HepG2 (cell line): ENCODE data around the gene NAPSA. TPM values are rescaled to one million over a fixed set of nuclear protein-coding genes. Genes with fewer than 3 reads are reported as not detected.

Source experiments
- DR1 ChIP-seq: sonication (generic); formaldehyde crosslinking; IDR thresholded peaks from 2 replicates; pipeline ENCODE4 v1.8.0; 2021; ENCODE audit warnings: mild to moderate bottlenecking, missing genetic modification reagents, inconsistent platforms
- HDAC2 ChIP-seq: sonication (generic); formaldehyde crosslinking; IDR thresholded peaks from 2 replicates; pipeline ENCODE4 v1.4.0; 2020; ENCODE audit warnings: missing genetic modification reagents
- HOXA9 ChIP-seq: sonication (generic); formaldehyde crosslinking; IDR thresholded peaks from 2 replicates; pipeline ENCODE4 v1.8.1; 2022; ENCODE audit warnings: missing genetic modification reagents, mild to moderate bottlenecking, moderate library complexity, borderline replicate concordance
- IRF2 ChIP-seq: IDR thresholded peaks from 2 replicates; pipeline ENCODE4 v1.6.1; 2018; ENCODE audit warnings: missing genetic modification reagents, missing compliant biosample characterization
- NFYB ChIP-seq: sonication (generic); formaldehyde crosslinking; IDR thresholded peaks from 2 replicates; pipeline ENCODE4 v1.4.0; 2020; ENCODE audit warnings: missing genetic modification reagents
- PPARG ChIP-seq: conservative IDR thresholded peaks from 2 replicates; pipeline ENCODE4 v1.6.1; 2016; ENCODE audit warnings: missing biosample characterization, missing genetic modification reagents
- SMC3 ChIP-seq: IDR thresholded peaks from 2 replicates; pipeline ENCODE4 v1.6.1; 2011; ENCODE audit warnings: low read length, improper control_type of control experiment
- SNAPC2 ChIP-seq: sonication (generic); formaldehyde crosslinking; IDR thresholded peaks from 2 replicates; pipeline ENCODE4 v1.8.1; 2022; ENCODE audit warnings: mild to moderate bottlenecking, missing genetic modification reagents
- SP1 ChIP-seq, 2 experiments: fragments of 450-650 bp in 1 of 2; sonication (generic) in 1 of 2; formaldehyde crosslinking in 1 of 2; IDR thresholded peaks; 2 replicates each; pipeline versions ENCODE4 v1.4.0 to v1.6.1; 2016 to 2020; ENCODE audit warnings: missing genetic modification reagents in 1 of 2
- SP2 ChIP-seq: sonication (generic); formaldehyde crosslinking; IDR thresholded peaks from 2 replicates; pipeline ENCODE4 v1.5.1; 2020; ENCODE audit warnings: mild to moderate bottlenecking, missing genetic modification reagents
- SRF ChIP-seq: IDR thresholded peaks from 2 replicates; pipeline ENCODE4 v1.6.1; 2011; ENCODE audit warnings: mild to moderate bottlenecking, low read depth, low read length, moderate library complexity
- ZFP36L2 ChIP-seq: sonication (generic); formaldehyde crosslinking; IDR thresholded peaks from 2 replicates; pipeline ENCODE4 v1.4.0; 2020; ENCODE audit warnings: missing genetic modification reagents
- ZFY ChIP-seq: sonication (generic); formaldehyde crosslinking; IDR thresholded peaks from 2 replicates; pipeline ENCODE4 v1.4.0; 2020; ENCODE audit warnings: missing genetic modification reagents
- ZKSCAN8 ChIP-seq: IDR thresholded peaks from 2 replicates; pipeline ENCODE4 v1.6.1; 2016; ENCODE audit warnings: borderline replicate concordance, missing genetic modification reagents, missing compliant biosample characterization
- ZNF30 ChIP-seq: sonication (generic); formaldehyde crosslinking; IDR thresholded peaks from 2 replicates; pipeline ENCODE4 v1.5.0; 2020; ENCODE audit warnings: mild to moderate bottlenecking, missing genetic modification reagents
- ZNF44 ChIP-seq: sonication (generic); formaldehyde crosslinking; IDR thresholded peaks from 2 replicates; pipeline ENCODE4 v1.5.1; 2020; ENCODE audit warnings: mild to moderate bottlenecking, missing genetic modification reagents
- ZNF441 ChIP-seq: sonication (generic); formaldehyde crosslinking; IDR thresholded peaks from 2 replicates; pipeline ENCODE4 v1.7.0; 2021; ENCODE audit warnings: missing genetic modification reagents, borderline replicate concordance
- polyA plus RNA-seq, 8 experiments: library from polyadenylated mRNA; depleted of rRNA in 3 of 8; stranded (reverse) in 7 of 8; unstranded in 1 of 8; fragments of >200 nt; fragmentation: Illumina TruSeq in 4 of 8; extraction: Trizol in 4 of 8; gene quantifications; 2 replicates each; pipeline versions ENCODE4 v1.2.1 to v1.2.3, GENCODE V29; 2011 to 2016; ENCODE audit warnings: low read depth in 4 of 8, missing spikeins in 1 of 8, mixed read lengths in 1 of 8; ENCODE audit not compliant: insufficient read depth in 1 of 8
- total RNA-seq, 5 experiments: library from RNA; depleted of rRNA; stranded (reverse); fragments of >200 nt; fragmentation: Illumina TruSeq; extraction: Trizol; gene quantifications; 2 replicates each; pipeline ENCODE4 v1.2.3, GENCODE V29; 2016; ENCODE audit warnings: low read depth in 1 of 5
- TF ChIP-seq, protein P1 (sequence below): sonication (generic); formaldehyde crosslinking; IDR thresholded peaks from 2 replicates; pipeline ENCODE4 v1.8.0; 2022; ENCODE audit warnings: missing genetic modification reagents, mild to moderate bottlenecking, borderline replicate concordance
- TF ChIP-seq, protein P2 (sequence below), 2 experiments: sonication (generic) in 1 of 2; formaldehyde crosslinking in 1 of 2; IDR thresholded peaks; 2 replicates each; pipeline versions ENCODE4 v1.4.0 to v1.6.1; 2018 to 2020; ENCODE audit warnings: missing genetic modification reagents in 2 of 2, borderline replicate concordance in 1 of 2, low read depth in 1 of 2, mild to moderate bottlenecking in 1 of 2, missing biosample characterization in 1 of 2
- TF ChIP-seq, protein P3 (sequence below): fragments of 450-650 bp; IDR thresholded peaks from 2 replicates; pipeline ENCODE4 v1.6.1; 2017; ENCODE audit warnings: mild to moderate bottlenecking

Gene NAPSA
- total and polyA plus RNA-seq, 2 of the 13 experiments (the other 11 are each of a cell fraction or from before 2014, with no cell fraction given) = not detected

DNA sequence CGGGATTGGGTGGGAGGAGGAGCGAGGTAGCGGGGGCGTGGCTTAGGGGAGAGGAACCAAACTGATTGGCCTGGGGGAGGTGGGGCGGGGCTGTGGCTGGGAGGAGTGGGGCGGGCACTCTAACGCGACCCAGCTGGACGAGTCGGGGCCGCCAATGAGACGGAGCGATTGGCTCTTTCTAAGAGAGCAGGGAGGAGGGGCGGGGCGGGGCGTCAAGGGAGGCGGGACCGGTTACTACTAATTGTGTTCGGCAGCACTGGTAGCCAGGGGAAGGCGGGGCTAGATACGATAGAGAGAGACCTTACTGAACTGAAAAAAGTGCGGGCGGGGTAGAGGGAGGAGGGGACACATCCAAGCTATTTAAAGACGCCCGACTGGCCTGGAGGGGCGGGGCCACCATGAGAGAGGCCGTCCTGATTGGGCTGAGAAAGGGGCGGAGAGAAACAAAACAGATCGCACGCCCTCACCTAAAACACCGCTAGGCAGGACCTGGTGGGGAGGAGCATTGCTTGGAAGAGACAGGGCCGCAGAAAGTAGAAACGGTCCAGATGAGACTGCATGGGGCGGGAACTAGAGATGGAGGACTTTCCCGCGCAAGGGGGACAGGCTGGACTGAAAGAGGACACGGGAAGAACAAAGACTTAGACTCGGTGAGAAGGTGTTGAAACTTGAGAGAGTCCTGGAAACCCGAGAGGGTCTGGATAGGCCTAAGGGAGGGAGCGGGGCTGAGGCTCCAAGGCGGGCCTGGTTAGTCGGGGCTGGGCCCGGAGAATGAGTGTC is 36.1 kb downstream of the NAPSA start, which contains the start of gene KCNC3 (continued):
- TF ChIP-seq NFYB (peak; percentile 61), HDAC2 (CRISPR knock-in tag) (peak; percentile 50; the same call in 1 of the 2 replicates), IRF2 (CRISPR knock-in tag) (0 out of 2 replicates have a peak, but pooled peaks have one; percentile 12), ZNF441 (CRISPR knock-in tag) (peak; percentile 51; the same call in 1 of the 2 replicates), DR1 (peak; percentile 94), HOXA9 (CRISPR knock-in tag) (no peak), ZKSCAN8 (0 out of 2 replicates have a peak, but pooled peaks have one; percentile 42), ZNF44 (CRISPR knock-in tag) (no peak), ZFP36L2 (CRISPR knock-in tag) (no peak), ZFY (CRISPR knock-in tag) (peak; percentile 73), PPARG (CRISPR knock-in tag) (no peak), SP1 (IDR thresholded peaks at IDR 0.05) (no peak), SP1 (CRISPR knock-in tag; IDR thresholded peaks at IDR 0.05) (peak; percentile 52; the same call in 1 of the 2 replicates), SNAPC2 (CRISPR knock-in tag) (peak; percentile 75; the same call in 1 of the 2 replicates), SRF (no peak), SMC3 (no peak), SP2 (CRISPR knock-in tag) (peak; percentile 59), ZNF30 (no peak)
- TF ChIP-seq, protein P1, sequence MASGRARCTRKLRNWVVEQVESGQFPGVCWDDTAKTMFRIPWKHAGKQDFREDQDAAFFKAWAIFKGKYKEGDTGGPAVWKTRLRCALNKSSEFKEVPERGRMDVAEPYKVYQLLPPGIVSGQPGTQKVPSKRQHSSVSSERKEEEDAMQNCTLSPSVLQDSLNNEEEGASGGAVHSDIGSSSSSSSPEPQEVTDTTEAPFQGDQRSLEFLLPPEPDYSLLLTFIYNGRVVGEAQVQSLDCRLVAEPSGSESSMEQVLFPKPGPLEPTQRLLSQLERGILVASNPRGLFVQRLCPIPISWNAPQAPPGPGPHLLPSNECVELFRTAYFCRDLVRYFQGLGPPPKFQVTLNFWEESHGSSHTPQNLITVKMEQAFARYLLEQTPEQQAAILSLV (CRISPR knock-in tag) = 0 out of 2 replicates have a peak, but pooled peaks have one; percentile 79
- TF ChIP-seq, protein P2, sequence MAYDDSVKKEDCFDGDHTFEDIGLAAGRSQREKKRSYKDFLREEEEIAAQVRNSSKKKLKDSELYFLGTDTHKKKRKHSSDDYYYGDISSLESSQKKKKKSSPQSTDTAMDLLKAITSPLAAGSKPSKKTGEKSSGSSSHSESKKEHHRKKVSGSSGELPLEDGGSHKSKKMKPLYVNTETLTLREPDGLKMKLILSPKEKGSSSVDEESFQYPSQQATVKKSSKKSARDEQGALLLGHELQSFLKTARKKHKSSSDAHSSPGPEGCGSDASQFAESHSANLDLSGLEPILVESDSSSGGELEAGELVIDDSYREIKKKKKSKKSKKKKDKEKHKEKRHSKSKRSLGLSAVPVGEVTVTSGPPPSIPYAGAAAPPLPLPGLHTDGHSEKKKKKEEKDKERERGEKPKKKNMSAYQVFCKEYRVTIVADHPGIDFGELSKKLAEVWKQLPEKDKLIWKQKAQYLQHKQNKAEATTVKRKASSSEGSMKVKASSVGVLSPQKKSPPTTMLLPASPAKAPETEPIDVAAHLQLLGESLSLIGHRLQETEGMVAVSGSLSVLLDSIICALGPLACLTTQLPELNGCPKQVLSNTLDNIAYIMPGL (CRISPR knock-in tag; IDR thresholded peaks at IDR 0.05; ENCODE audit: borderline replicate concordance in 1 of 2, low read depth in 1 of 2) = peak in 1 of 2 experiments; percentile 48; a peak in 2 of 4 replicates
- TF ChIP-seq, protein P3, sequence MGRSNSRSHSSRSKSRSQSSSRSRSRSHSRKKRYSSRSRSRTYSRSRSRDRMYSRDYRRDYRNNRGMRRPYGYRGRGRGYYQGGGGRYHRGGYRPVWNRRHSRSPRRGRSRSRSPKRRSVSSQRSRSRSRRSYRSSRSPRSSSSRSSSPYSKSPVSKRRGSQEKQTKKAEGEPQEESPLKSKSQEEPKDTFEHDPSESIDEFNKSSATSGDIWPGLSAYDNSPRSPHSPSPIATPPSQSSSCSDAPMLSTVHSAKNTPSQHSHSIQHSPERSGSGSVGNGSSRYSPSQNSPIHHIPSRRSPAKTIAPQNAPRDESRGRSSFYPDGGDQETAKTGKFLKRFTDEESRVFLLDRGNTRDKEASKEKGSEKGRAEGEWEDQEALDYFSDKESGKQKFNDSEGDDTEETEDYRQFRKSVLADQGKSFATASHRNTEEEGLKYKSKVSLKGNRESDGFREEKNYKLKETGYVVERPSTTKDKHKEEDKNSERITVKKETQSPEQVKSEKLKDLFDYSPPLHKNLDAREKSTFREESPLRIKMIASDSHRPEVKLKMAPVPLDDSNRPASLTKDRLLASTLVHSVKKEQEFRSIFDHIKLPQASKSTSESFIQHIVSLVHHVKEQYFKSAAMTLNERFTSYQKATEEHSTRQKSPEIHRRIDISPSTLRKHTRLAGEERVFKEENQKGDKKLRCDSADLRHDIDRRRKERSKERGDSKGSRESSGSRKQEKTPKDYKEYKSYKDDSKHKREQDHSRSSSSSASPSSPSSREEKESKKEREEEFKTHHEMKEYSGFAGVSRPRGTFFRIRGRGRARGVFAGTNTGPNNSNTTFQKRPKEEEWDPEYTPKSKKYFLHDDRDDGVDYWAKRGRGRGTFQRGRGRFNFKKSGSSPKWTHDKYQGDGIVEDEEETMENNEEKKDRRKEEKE = no peak
